ENCODE results near the gene ZNF213.
"Not testable (repeated sequence)": the region's sequence is repeated elsewhere in the genome, so short reads cannot be mapped to it uniquely, and the experiment has no call there.

Gene ZNF213

DNA sequence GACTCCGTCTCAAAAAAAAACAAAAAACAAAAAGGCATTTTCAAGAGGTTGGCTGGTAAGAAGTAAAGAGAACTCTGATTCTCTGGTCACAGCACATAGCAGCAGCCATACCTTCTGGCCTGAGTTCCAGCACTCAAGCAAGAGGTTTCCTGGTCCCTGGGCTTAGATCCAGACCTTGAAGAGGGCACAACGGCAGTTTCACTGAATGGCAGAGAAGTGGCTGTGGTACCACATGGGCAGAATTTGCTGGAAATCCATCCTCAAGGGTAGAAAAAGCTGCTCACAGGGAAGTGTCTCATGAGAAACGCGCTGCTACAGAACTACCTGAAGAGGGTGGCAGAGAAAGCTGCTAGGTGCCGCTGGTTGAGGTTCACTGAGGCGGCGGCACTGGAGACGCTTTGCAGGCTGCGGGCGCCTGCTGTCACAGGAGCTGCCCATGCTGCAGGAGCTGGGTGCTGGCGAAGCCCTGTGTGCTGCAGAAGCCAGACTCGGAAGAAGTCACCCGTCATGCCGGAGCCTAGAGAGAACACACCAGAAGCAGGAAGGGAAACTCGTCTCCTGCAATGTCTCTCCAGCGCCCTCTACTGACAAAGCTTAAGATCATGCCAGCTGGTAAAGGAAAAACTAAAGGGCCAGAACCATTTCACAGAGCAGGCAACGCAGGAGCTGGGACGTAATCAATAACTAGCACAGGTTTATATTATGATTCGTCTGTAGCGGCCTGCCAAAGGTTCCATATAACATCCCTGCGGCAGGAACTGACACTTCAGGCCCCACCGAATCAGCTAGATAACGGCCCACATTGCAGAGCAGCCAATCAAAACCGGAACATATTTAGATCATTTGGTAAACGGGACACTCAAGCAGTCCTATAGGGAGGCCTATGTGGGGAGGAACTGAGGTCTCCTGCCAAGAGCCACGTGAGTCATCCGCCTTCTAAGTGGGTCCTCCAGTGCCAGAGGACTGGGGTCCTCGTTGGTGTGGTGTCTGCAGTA is 5.4 kb upstream of the ZNF213 start:
- DNase-seq, result peak; percentile 48 to 68 (median 58)

DNA sequence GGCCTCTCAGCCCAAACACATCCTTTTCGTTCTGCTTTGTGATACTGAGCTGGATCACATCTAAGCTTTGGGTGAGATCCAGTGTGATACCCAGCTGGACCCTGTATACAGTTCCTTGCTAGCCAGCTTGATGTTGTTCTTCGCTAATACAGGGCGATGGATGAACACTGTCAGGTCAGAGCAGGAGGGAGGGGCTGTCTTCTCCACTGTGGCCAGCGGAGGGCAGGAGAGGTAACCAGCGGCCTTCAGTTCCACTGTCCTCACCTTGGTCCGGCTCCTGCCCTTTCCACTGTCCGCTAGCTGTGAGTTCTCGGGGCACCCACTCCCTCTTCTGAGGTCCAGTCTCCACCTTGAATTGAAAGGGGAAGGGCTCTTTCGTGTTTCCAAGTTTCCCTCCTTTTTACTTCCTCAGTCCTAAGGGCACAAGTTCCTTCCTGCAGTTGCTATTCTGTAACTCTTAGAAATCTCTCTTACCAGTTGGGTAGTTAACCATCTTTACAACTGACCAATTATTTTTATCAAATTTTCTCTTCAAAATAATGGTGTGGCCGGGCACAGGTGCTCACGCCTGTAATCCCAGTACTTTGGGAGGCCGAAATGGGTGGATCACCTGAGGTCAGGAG is 3.0 kb upstream of the ZNF213 start:
- peak in 1 of 4 experiments; percentile 16 for DNase-seq

DNA sequence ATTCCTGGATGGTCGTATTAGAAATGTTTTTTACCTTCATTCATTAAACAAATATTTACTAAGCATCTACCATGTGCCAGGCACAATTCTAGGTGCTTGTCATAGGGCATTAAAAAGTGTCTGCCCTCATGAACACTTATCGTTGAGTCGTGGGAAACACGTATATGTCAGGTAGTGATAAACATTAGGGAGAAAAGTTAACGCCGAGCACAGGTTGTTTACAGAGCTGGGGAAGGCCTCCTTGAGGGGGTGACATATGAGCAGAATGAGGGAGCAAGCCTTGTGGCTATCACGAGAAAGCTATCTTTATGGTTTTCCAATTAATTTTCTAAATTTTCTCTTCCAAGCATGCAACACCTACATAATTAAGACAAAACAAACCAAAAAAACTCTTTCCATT is 985 bp upstream of the ZNF213 start:
- DNase-seq, result no peak

DNA sequence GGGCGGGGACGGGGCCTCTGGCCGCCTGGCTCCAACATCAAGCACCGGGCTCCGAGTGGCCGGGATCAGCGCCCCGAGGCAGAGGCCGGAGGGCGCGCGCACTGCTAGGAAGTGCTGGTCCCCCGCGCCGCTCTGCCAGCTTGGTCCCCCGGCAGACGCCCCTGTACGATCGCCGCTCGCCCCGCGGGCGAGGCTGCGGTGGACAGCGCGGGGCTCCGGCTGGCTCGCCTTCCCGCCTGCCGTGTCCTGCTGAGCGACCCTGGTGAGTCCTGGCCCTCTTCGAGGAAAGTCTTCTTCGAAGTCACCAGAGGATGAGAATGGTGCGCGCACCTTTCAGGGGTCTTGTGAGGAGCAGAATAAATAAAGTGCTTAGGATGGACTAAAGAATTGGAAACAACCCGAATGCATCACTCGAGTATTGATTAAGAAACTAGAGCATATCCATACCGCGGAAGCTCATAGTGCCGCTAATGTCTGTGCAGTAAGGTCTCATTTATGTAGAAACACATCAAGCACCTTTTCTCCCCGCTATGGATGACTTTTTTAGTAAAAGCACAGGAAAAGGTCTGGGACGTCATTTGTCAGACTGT is 392 bp downstream of the ZNF213 start:
- no peak for DNase-seq

DNA sequence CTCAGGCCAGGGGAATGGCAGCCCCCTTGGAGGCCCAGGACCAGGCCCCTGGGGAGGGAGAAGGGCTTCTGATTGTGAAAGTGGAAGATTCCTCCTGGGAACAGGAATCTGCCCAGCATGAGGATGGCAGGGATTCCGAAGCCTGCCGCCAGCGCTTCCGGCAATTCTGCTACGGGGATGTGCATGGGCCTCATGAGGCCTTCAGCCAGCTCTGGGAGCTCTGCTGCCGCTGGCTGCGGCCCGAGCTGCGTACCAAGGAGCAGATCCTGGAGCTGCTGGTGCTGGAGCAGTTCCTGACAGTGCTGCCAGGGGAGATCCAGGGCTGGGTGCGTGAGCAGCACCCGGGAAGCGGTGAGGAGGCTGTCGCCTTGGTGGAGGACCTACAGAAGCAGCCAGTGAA is 2.4 kb downstream of the ZNF213 start:
- DNase-seq, result no peak

DNA sequence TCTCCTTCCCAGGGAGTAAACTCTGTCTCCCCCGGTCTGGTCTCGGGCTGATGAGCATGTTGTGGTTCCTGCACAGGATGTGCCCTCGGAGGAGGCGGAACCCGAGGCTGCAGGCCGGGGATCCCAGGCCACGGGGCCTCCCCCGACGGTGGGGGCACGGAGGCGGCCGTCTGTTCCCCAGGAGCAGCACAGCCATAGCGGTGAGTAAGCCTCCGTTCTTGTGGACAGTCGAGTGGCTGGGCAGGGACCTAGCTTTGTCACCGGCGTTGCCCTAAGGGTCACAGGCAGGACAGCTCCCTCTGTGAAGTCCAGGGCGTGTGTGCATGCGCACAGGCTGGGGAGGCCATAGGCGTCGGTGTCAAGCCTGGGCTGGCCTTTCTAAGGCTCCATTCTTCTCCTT is 3.5 kb downstream of the ZNF213 start:
- DNase-seq, result no peak

DNA sequence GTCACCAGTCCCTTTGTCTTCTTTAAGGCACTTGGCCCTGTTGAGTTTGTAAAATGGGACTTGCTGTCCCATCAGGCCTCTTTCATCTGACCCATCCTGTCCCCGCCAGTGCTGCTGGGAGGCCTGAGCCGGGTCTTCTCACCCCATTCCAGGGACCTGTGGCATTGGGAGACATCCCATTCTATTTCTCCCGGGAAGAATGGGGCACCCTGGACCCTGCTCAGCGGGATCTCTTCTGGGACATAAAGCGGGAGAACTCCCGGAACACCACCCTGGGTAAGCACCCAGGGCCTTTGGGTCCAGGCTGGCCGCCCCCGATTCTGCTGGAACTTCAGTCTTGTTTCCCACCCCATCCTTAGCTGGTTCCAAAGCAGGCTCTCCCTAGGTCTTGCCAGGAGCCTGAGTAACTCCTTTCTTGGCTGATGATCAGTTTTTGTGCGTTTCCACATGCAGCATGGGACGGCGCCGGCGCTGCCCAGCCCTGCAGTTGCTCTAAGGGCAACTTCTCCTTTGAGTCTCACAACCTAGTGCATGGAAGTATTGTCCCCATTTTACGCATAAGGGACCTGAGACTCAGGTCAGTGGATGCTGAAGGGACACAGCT is 4.1 kb downstream of the ZNF213 start:
- no peak for DNase-seq

DNA sequence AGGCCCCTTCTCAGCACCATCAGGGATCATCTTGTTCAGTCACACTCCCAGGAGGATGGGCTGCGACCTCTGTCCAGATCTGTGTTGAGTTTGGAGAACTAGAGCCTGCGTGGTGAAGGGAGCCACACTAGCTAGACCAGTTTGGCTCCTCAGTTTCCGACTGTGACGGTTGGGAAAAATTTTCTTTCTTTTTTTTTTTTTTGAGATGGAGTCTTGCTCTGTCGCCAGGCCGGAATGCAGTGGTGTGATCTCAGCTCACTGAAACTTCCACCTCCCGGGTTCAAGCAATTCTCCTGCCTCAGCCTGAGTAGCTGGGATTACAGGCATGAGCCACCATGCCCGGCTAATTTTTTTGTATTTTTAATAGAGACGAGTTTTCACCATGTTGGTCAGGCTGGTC is 4.7 kb downstream of the ZNF213 start:
- not testable (repeated sequence) for DNase-seq

DNA sequence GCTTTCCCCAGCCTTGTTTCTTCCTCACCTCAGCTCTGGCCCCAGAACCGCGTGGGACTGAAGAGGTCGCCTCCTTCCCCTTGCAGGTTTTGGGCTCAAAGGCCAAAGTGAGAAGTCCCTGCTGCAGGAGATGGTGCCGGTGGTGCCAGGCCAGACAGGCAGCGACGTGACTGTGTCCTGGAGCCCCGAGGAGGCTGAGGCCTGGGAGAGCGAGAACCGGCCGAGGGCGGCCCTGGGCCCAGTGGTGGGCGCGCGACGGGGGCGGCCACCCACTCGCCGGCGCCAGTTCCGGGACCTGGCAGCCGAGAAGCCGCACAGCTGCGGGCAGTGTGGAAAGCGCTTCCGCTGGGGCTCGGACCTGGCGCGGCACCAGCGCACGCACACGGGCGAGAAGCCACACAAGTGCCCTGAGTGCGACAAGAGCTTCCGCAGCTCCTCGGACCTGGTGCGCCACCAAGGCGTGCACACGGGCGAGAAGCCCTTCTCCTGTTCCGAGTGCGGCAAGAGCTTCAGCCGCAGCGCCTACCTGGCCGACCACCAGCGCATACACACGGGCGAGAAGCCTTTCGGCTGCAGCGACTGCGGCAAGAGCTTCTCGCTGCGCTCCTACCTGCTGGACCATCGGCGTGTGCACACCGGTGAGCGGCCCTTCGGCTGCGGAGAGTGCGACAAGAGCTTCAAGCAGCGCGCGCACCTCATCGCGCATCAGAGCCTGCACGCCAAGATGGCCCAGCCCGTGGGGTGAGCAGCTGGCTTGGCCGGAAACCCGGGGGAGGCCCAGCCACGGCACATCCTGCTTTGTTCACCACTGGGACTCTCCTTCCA is 6.0 kb downstream of the ZNF213 start:
- no peak for DNase-seq

DNA sequence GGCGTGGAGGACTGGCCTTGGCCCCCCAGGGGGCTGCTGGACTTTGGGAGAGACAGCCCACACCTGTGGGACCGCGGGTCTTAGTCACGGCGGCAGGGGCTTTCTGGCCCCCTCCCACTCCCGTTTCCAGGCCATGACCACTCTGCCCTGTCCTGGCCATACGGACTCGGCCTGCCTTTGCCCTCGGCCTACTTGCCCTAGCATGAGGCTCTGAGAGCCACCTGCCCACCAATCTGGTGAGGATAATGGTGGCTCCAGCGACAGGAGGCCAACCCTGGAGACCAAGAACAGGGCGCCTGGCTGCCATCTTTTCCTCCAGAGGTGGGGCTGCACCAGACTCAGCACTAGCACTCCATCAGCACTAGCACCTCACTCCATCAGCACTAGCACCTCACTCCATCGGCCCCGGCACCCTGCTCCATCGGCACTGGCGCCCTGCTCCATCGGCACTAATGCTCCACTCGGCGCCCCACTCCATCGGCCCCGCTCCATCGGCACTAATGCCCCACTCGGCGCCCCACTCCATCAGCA is 7.0 kb downstream of the ZNF213 start:
- no peak for DNase-seq

DNA sequence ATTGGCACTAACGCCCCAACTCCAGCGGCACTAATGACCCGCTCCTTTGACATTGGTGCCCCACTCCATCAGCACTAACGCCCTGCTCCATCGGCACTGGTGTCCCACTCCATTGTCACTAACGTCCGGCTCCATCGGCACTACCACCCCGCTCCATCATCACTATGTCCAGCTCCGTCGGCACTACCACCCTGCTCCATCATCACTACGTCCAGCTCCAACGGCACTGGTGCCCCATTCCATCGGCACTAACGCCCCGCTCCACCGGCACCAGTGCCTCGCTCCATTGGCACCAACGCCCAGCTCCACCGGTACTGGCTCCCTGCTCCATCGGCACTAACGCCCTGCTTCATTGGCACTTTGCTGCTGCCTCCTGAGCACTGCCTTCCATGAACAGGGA is 7.5 kb downstream of the ZNF213 start:
- no peak for DNase-seq

DNA sequence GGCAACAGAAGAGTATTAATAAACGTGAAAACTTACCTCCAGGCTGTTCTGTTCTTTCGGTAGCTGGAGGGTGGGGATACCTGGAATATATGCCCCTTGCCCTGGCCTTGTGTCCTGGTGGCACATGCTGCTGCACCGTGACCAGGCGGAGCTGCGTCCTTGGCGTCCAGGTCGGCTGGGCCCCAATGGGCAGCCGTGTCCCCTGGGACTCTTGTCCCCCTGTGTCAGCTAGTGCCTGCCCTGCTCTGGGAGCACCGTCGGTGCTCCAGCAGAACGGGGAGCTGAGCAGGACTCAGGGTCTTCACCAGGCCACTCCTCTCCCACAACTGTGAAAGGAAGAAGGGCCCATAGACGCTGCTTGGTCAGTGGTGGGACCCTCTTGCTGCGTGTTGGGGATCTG is 7.9 kb downstream of the ZNF213 start:
- no peak for DNase-seq

DNA sequence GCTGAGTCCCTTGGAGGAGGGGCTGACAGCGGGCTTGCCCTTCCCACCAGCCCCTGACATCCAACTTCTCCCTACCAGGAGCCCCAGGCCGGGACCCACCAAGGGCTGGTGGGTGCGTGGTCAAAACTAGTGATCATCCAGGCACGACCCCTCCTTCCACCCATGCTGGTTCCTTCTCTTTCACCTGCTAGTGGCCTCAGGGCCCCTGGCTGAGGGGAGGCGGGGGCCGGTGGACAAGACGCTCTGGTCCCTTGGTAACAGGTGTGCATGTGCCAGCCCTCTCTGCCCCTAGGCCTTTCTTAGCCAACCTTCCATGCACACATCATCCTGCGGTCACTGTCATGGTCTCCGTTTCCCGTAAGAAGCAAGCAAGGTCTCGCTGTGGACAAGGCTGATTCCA is 8.4 kb downstream of the ZNF213 start:
- DNase-seq, result no peak

DNA sequence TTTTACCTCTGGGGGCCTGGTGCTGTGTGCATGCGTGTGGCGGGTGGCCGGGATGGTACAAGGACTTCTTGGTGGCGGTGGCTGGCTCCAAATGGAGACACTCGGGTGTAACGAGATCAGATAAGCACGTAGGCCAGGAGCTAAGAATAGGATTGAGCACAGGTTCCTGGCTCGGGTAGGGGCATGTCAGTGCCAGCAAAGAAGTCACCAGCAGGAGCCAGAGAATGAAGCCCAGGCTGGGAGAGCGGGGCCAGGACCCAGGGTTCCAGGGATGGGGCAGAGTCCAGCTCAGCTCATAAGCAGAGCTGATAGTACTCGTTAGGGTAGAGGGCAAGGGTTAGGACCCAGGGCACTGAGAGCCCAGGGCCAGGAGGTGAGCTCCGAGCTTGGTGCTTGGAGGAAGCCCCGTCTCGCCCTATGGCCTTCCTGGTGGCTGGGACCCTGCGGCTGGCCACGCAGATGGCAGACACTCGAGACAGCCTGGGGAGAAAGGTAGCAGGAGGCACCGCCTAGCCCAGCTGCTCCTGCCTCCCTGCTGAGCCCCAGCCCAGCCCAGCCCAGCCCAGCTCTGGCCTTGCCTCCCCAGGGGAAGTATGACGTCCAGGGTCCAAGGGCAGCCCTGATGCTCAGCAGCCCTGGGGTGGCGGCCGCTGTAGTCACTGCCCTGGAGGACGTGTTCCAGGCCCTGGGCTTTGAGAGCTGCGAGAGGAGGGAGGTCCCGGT is 8.9 kb downstream of the ZNF213 start:
- no peak for DNase-seq

DNA sequence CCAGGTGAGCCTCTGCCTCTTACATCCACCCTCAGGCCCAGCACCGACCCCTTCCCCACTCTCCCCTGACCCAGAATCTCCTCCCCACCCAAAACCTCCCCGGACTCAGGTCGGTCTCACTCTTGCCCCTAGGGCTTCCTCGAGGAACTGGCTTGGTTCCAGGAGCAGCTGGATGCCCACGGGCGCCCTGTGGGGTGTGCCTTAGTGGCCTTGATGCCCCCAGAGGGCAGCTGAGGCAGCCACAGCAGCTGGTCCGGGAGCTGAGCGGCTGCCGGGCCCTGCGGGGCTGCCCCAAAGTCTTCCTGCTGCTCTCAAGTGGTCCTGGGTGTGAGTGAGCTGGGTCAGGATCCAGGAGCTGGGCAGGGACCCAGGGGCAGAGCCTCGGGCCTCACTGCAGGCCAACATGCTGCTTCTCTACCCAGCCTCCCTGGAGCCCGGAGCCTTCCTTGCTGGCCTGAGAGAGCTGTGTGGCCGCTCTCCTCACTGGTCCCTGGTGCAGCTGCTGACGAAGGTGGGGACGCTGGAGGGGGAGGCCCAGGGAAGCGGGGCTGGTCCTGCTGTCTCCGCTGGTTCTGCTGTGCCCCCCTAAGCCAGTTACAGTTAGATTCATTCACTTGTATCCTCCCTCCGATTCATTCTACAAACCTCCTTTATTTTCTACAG is 9.6 kb downstream of the ZNF213 start:
- DNase-seq, result no peak

DNA sequence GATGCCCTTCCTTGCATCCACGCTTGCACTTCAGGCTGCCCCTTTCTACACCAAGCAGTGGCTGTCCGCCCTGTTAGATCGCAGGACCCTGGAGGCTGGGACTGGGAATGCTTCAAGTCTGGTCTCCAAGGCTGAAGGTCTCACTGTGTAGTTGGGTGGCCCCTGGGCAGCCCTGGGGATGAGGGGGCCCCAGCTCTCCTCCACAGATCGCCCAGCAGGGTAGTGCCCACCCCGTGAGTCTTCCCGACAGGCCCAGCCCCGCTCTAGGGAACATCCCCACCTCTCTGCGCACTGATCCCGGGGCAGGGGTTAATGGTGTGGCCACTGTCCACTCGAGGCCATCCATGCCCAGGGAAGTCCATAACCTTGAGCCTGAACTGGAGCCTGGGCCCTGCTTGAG is 10.3 kb downstream of the ZNF213 start:
- no peak for DNase-seq

DNA sequence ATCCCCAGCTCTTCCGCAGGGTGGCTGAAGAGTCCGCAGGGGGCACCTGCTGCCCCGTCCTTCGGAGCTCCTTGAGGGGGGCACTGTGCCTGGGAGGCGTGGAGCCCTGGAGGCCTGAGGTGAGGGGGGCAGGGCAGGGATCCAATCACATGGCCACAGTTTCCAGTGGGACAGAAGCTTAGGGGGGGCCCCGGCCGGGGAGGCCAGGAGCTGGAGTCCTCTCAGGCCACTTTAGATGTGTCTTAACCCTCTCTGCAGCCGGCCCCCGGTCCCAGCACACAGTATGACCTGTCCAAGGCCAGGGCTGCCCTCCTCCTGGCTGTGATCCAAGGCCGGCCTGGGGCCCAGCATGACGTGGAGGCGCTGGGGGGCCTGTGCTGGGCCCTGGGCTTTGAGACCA is 10.8 kb downstream of the ZNF213 start:
- no peak for DNase-seq

DNA sequence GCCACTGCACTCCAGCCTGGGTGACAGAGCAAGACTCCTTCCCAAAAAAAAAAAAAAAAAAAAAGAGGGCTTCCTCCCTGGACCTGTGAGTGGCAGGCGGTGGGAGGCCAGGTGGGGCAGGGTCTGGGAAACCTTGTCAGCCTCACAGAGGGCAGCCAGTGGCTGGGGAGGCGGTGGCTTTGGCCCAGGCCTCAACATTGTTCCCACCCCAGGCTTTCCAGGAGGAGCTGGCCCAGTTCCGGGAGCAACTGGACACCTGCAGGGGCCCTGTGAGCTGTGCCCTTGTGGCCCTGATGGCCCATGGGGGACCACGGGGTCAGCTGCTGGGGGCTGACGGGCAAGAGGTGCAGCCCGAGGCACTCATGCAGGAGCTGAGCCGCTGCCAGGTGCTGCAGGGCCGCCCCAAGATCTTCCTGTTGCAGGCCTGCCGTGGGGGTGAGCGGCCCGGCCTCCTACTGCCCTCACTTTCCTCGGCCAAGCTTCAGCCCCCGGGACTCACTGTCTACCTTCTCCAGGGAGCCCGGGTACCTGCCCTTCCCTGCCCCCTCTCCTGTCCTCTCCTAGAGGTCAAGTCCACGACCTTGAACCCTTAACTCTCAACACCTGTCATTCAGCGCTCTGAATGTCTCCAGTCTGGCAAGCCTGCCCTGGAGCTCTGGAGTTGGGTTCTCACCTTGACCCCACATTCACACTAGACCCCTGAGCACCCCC is 12.4 kb downstream of the ZNF213 start:
- no peak for DNase-seq

DNA sequence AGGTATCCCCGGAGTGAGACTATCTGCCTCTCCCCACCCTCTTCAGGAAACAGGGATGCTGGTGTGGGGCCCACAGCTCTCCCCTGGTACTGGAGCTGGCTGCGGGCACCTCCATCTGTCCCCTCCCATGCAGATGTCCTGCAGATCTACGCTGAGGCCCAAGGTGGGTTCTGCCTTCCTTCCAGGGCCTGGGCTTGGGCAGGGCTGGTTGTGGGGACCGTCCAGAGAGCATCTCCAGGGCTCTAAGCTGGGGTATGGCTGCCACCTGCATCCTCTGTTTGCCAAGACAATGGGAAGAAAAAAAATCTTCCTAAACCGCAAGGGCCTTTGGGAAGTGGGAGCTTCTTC is 12.9 kb downstream of the ZNF213 start:
- no peak for DNase-seq
